Stimulated activated naive CD8-positive, alpha-beta T cell treated with anti-CD3 and anti-CD28 coated beads, Interleukin-15, Interleukin-2, amounts not matched to agents 100 U/mL and 50 U/mL, for 24 hours (primary cell): ENCODE data around the gene WDR62.
A peak's percentile ranks its signal among the peaks of the same experiment; 100 is the strongest.

Source experiments
- ATAC-seq: fragments of 150-1000 bp; cut with Tn5 transposase; one replicate; pipeline ENCODE4 v1.10.0; 2021
- DNase-seq: peaks from one replicate; pipeline ENCODE4 v3.0.0; 2021

The WDR62 gene

GRCh38 chr19:36079389-36079945 is 24.8 kb downstream of the WDR62 start:
- DNase-seq (no peak), ATAC-seq (no peak)

- DNase-seq (no peak), ATAC-seq (no peak)
Measured at GRCh38 chr19:36081385-36081784, 26.7 kb downstream of the WDR62 start.

GRCh38 chr19:36081894-36082293 is 27.2 kb downstream of the WDR62 start:
- DNase-seq (no peak), ATAC-seq (no peak)

- DNase-seq (no peak), ATAC-seq (no peak)
Measured at GRCh38 chr19:36082916-36083315, 28.2 kb downstream of the WDR62 start.

- ATAC-seq (no peak), DNase-seq (no peak)
Measured at GRCh38 chr19:36084231-36085009, 29.7 kb downstream of the WDR62 start.

GRCh38 chr19:36086326-36086725 is 31.6 kb downstream of the WDR62 start:
- ATAC-seq (no peak), DNase-seq (no peak)

- DNase-seq (no peak), ATAC-seq (no peak)
Measured at GRCh38 chr19:36089847-36090246, 35.1 kb downstream of the WDR62 start.

GRCh38 chr19:36090910-36091695 is 36.4 kb downstream of the WDR62 start:
- ATAC-seq = no peak
- DNase-seq = no peak

GRCh38 chr19:36092566-36092965 is 37.9 kb downstream of the WDR62 start:
- ATAC-seq (no peak), DNase-seq (no peak)

GRCh38 chr19:36093146-36093662 is 38.5 kb downstream of the WDR62 start:
- DNase-seq = peak; percentile 25

GRCh38 chr19:36093687-36094086 is 39.0 kb downstream of the WDR62 start:
- DNase-seq = no peak
- no peak for ATAC-seq

More at GRCh38 chr19:36093146-36093662, 38.5 kb downstream of the WDR62 start:
- peak; percentile 83 for ATAC-seq

- no peak for DNase-seq
- no peak for ATAC-seq
Measured at GRCh38 chr19:36097036-36097435, 42.3 kb downstream of the WDR62 start.

- ATAC-seq (no peak), DNase-seq (no peak)
Measured at GRCh38 chr19:36099166-36099785, 44.6 kb downstream of the WDR62 start.

- ATAC-seq = no peak
- DNase-seq = no peak
Measured at GRCh38 chr19:36100476-36100875, 45.8 kb downstream of the WDR62 start.

- no peak for ATAC-seq
- no peak for DNase-seq
Measured at GRCh38 chr19:36101550-36102327, 47.0 kb downstream of the WDR62 start.

- DNase-seq = no peak
- ATAC-seq = no peak
Measured at GRCh38 chr19:36103040-36103626, 48.4 kb downstream of the WDR62 start.

GRCh38 chr19:36103842-36104552 is 49.3 kb downstream of the WDR62 start:
- ATAC-seq (no peak), DNase-seq (no peak)

- no peak for DNase-seq
Measured at GRCh38 chr19:36106441-36106840, 51.7 kb downstream of the WDR62 start.

GRCh38 chr19:36106991-36107390 is 52.3 kb downstream of the WDR62 start:
- no peak for DNase-seq
- ATAC-seq = no peak

More at GRCh38 chr19:36106441-36106840, 51.7 kb downstream of the WDR62 start:
- no peak for ATAC-seq

GRCh38 chr19:36108684-36109083 is 54.0 kb downstream of the WDR62 start:
- ATAC-seq (no peak), DNase-seq (no peak)
